H1 (cell line): ENCODE measurements around the gene ALG14. TPM values are rescaled to one million over a fixed set of nuclear protein-coding genes. Genes with fewer than 3 reads are reported as not detected.
A peak's percentile ranks its signal among the peaks of the same experiment; 100 is the strongest.

Experiments
- ASH2L ChIP-seq: fragments of 200-600, 300-600 bp; sonication (generic); IDR thresholded peaks from one replicate; pipeline ENCODE4 v1.7.1; 2017; ENCODE audit warnings: low read length
- BACH1 ChIP-seq: IDR thresholded peaks from 2 replicates; pipeline ENCODE4 v1.6.1; 2012; ENCODE audit warnings: low read length, improper control_type of control experiment
- CHD7 ChIP-seq: fragments of 300-600 bp; sonication (generic); IDR thresholded peaks from 2 replicates; pipeline ENCODE4 v1.7.1; 2012; ENCODE audit warnings: low read length, moderate library complexity, mild to moderate bottlenecking, inconsistent platforms; ENCODE audit not compliant: insufficient replicate concordance
- HDAC6 ChIP-seq: IDR thresholded peaks from one replicate; pipeline ENCODE4 v1.7.1; 2012; ENCODE audit warnings: low read depth, mild to moderate bottlenecking, inconsistent platforms, low read length, moderate library complexity
- JUND ChIP-seq: IDR thresholded peaks from 2 replicates; pipeline ENCODE4 v1.6.1; 2011; ENCODE audit warnings: mild to moderate bottlenecking, improper control_type of control experiment, low read length
- KDM1A ChIP-seq: fragments of 200-600, 300-600 bp; sonication (generic); IDR thresholded peaks from 2 replicates; pipeline ENCODE4 v1.7.1; 2016; ENCODE audit warnings: mild to moderate bottlenecking, low read length, borderline replicate concordance
- MAFK ChIP-seq: IDR thresholded peaks from 2 replicates; pipeline ENCODE4 v1.6.1; 2012; ENCODE audit warnings: low read depth, mild to moderate bottlenecking, improper control_type of control experiment, low read length
- SAP30 ChIP-seq: fragments of 300-600 bp; sonication (generic); IDR thresholded peaks from 2 replicates; pipeline ENCODE4 v1.7.1; 2012; ENCODE audit warnings: low read length, moderate library complexity, mild to moderate bottlenecking, inconsistent platforms; ENCODE audit not compliant: insufficient read depth, insufficient replicate concordance
- SIN3A ChIP-seq, 2 experiments: IDR thresholded peaks in 1 of 2; conservative IDR thresholded peaks in 1 of 2; 2 replicates each; pipeline ENCODE4 v1.6.1; 2011 to 2012; ENCODE audit warnings: low read length in 2 of 2, improper control_type of control experiment in 1 of 2, low read depth in 1 of 2, mild to moderate bottlenecking in 1 of 2
- polyA plus RNA-seq, 7 experiments: library from polyadenylated mRNA; depleted of rRNA in 3 of 7; stranded (reverse) in 5 of 7; unstranded in 2 of 7; fragments of >200 nt in 5 of 7; fragments of 200-250 nt in 2 of 7; gene quantifications; 1 replicate in 5 of 7; 2 replicates in 1 of 7; 4 replicates in 1 of 7; pipeline versions ENCODE4 v1.2.1 to v1.2.3, GENCODE V29; 2011 to 2013; ENCODE audit warnings: missing spikeins in 2 of 7, mixed read lengths in 2 of 7
- total RNA-seq: library from RNA; stranded (reverse); fragmentation: NEBNext Ultra II Directional; extraction: Animal tissue kit (Norgen Biotek cat#: 25700); gene quantifications from 2 replicates; pipeline ENCODE4 v1.2.1, GENCODE V29; 2021

Gene ALG14
- total and polyA plus RNA-seq, 2 of the 8 experiments (the other 6 are each of a cell fraction or from before 2014, with no cell fraction given) = 0.95 to 1.3 TPM

GRCh38 chr1:95043141-95043980, 29.4 kb downstream of the ALG14 start (continued):
- TF ChIP-seq CHD7 (no peak), HDAC6 (no peak), MAFK (no peak), BACH1 (no peak), SIN3A (conservative IDR thresholded peaks at IDR 0.05 in 1 of 2, IDR thresholded peaks at IDR 0.05 in 1 of 2; ENCODE audit: low read depth in 1 of 2, low read length in 2 of 2) (peak in 1 of 2 experiments; percentile 46; a peak in 1 of 4 replicates), SAP30 (no peak), JUND (peak; percentile 42; the same call in 1 of the 2 replicates), KDM1A (no peak), ASH2L (no peak)
